HG03571 (cell line): ENCODE measurements around the gene PEPD.
"Not testable (repeated sequence)": the region's sequence is repeated elsewhere in the genome, so short reads cannot be mapped to it uniquely, and the experiment has no call there.

Experiments used
- ATAC-seq: cut with Tn5 transposase; IDR thresholded peaks from one replicate; pipeline ENCODE4 v1.9.1; 2021; ENCODE audit not compliant: unreplicated experiment

Gene PEPD

GRCh38 chr19:33479570-33479969, 42.0 kb downstream of the PEPD start:
- ATAC-seq, result not testable (repeated sequence)

- no peak for ATAC-seq
Measured at GRCh38 chr19:33477781-33478180, 43.8 kb downstream of the PEPD start.

- no peak for ATAC-seq
Measured at GRCh38 chr19:33476151-33476707, 45.4 kb downstream of the PEPD start.

- no peak for ATAC-seq
Measured at GRCh38 chr19:33473653-33474305, 47.8 kb downstream of the PEPD start.

DNA sequence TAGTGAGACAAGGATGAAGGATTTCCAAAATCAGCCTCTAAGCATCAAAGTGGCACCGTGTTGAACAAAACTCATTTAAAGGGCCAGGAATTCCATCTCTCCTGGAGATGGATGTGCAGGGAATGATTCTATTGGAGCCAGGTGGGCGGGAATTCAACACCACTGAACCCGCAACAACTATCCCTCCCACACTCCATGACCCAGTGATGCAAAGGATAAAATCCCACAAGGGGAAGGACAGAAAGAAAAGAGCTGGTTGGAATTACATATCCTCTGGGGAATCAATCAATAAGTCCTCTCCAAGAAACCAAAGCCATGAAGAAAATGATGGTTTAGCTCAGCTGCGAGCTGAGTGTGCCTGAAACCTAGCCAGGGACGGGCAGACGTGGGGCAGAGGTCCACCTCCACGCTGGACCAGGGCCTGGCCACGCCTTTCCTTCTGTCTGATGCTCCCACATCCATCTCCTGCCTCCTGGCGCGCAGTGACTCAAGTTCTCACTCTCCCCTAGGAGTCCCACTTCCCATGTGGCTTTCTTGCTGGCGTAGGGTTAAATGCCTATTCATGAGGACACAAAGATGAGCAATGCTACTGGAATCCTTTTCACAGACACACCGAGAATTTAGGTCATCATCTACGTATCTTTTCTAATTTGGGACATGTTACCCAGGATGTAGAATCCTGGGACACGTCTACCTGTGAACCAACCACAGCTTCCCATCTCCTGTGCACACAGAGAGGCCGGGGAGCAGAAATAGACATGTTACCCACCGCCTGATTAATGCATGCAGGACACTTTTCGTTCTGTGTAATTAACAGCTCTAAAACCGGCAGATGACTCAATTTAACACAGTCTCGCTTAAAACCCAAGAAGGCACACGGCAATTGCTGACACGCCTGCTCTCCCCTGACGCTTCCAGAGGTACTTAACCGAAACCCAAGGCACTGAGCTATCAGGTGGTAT, 48.6 kb downstream of the PEPD start:
- no peak for ATAC-seq

DNA sequence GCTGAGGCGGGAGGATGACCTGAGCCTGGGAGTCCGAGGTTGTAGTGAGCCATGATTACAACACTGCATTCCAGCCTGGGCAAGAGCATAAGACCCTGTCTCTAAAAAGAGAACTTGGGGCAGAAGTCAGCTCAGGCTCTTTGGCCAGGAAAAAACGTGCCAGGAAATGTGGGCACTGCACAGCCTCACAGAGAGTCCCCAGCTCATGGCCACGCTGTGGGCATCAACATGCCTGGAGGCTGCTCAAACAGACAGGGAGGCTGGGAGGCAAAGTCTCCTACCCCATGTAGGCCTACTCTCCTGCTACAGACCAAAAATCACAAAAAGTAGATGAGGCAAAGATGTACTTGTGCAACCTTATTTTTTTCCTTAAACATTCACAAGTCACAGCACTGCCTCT, 49.4 kb downstream of the PEPD start:
- no peak for ATAC-seq

- ATAC-seq, result no peak
Measured at GRCh38 chr19:33471111-33471996, 50.2 kb downstream of the PEPD start.

DNA sequence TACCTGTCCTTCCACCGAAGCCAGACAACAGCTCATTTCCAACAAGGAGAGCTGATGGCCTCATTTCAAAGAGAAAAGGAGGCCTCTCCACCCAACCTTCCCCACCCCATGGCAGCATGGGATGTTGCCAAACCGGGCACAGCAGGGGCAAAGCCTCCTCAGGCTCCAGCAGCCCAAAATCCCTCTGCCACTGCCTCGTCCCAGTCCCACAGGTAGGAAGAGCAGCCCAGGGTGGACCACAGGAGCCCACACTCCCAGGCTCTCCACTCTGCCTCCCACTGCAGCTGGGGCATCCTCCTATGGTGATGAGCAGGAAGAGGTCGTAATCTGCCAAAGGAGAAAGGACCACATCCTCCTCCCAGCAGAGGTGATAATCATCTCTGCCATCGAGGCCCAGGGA, 50.9 kb downstream of the PEPD start:
- ATAC-seq, result no peak

GRCh38 chr19:33470040-33470330, 51.6 kb downstream of the PEPD start:
- ATAC-seq, result no peak

- ATAC-seq, result no peak
Measured at GRCh38 chr19:33469171-33470039, 52.2 kb downstream of the PEPD start.

- no peak for ATAC-seq
Measured at GRCh38 chr19:33468361-33469170, 53.0 kb downstream of the PEPD start.

- ATAC-seq, result no peak
Measured at GRCh38 chr19:33467851-33468250, 53.7 kb downstream of the PEPD start.

- no peak for ATAC-seq
Measured at GRCh38 chr19:33465834-33466233, 55.8 kb downstream of the PEPD start.

GRCh38 chr19:33465371-33465770, 56.2 kb downstream of the PEPD start:
- ATAC-seq, result no peak

DNA sequence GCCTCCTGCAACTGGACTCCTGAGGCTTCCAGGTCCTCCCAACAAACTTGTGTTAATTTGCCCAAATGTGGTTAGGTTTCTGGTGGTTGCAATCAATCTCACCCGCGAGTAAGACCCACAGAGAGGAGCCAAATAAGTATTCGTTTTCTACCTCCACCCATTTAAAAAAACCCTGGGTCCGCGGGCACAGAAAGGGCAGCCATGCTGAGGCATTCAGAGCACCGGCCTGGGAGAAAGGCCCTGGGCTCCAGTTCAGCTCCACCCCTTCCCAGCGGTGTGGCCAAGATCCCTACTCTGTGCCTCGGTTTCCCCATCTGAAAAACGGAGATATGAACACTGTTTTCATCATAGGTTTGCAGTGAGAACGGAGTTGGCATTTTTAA, 56.9 kb downstream of the PEPD start:
- ATAC-seq, result no peak

DNA sequence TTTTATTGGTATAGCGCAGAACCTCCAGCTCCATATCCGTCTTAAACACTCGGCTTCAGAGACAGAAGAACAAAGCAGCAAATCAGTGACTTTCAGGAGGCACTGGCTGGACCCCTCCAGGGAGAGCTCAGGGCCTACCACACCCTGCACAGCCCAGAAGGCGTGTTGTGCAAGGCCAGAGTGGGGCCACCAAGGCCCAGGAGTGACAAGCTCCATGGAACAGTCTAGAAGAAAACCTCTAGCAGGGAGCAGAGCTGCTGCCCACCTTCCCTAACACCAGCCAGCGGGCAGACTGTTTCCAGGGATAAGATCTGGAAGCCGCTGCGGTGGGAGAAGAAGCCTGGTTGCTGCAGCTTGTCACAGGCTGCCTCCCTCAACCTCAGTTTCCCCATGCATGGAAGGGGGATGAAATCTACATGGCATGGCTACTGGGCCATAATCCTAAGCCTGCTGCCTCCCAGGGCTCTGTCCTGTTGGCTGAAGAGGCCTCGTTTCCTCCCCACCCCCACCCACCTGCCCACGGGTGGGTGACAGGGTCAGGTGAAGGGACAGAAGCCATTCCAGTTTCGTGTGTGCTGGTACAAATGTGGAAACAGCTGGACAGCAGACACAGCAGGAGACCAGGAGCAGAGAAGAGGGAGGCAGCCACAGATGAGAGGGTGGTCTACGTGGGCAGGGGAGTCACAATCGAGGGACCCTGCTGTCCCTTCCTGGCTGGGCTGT, 57.4 kb downstream of the PEPD start:
- no peak for ATAC-seq

GRCh38 chr19:33463199-33463598, 58.4 kb downstream of the PEPD start:
- ATAC-seq, result no peak

- no peak for ATAC-seq
Measured at GRCh38 chr19:33462112-33462791, 59.3 kb downstream of the PEPD start.
